GM19043 (cell line): ENCODE data around the gene TUB.

Source experiments
- ATAC-seq: cut with Tn5 transposase; IDR thresholded peaks from one replicate; pipeline ENCODE4 v1.9.1; 2021; ENCODE audit warnings: low read depth; ENCODE audit not compliant: unreplicated experiment

Gene TUB

GRCh38 chr11:8067929-8068575, 13.0 kb upstream of the TUB start:
- no peak for ATAC-seq

- no peak for ATAC-seq
These were observed 12.3 kb upstream of the TUB start for GRCh38 chr11:8068605-8069221.

- no peak for ATAC-seq
These were observed 11.2 kb upstream of the TUB start for GRCh38 chr11:8069771-8070170.

- peak; percentile 74 for ATAC-seq
These were observed 10.4 kb upstream of the TUB start for GRCh38 chr11:8070417-8071115.

GRCh38 chr11:8071616-8072581, 9.1 kb upstream of the TUB start:
- no peak for ATAC-seq

GRCh38 chr11:8075119-8075726, 5.8 kb upstream of the TUB start:
- no peak for ATAC-seq

GRCh38 chr11:8079111-8079675, 1.8 kb upstream of the TUB start:
- no peak for ATAC-seq

- no peak for ATAC-seq
These were observed 841 bp upstream of the TUB start for GRCh38 chr11:8080069-8080670.

- no peak for ATAC-seq
These were observed 710 bp downstream of the TUB start for GRCh38 chr11:8081591-8082250.

GRCh38 chr11:8082391-8083087, 1.5 kb downstream of the TUB start:
- no peak for ATAC-seq

- no peak for ATAC-seq
These were observed 2.0 kb downstream of the TUB start for GRCh38 chr11:8083088-8083395.

GRCh38 chr11:8083871-8084281, 2.9 kb downstream of the TUB start:
- no peak for ATAC-seq

GRCh38 chr11:8084352-8084751, 3.3 kb downstream of the TUB start:
- ATAC-seq, result no peak

- no peak for ATAC-seq
These were observed 4.1 kb downstream of the TUB start for GRCh38 chr11:8085011-8085645.

- no peak for ATAC-seq
These were observed 5.0 kb downstream of the TUB start for GRCh38 chr11:8086001-8086479.

- no peak for ATAC-seq
These were observed 5.6 kb downstream of the TUB start for GRCh38 chr11:8086571-8086970.

- no peak for ATAC-seq
These were observed 6.2 kb downstream of the TUB start for GRCh38 chr11:8087185-8087584.

- ATAC-seq, result no peak
These were observed 6.7 kb downstream of the TUB start for GRCh38 chr11:8087756-8088155.
